Liver (tissue), 3 donors: ENCODE data around the gene OR12D3.

Experiments
- HNF4G ChIP-seq: IDR thresholded peaks from 2 replicates; pipeline ENCODE4 v1.6.1; 2016; ENCODE audit warnings: antibody characterized with exemption
- JUND ChIP-seq, 2 donors: IDR thresholded peaks; 2 replicates each; pipeline ENCODE4 v1.6.1; 2016; ENCODE audit warnings: antibody characterized with exemption in 2 of 2
- RAD21 ChIP-seq, 2 donors: IDR thresholded peaks; 2 replicates each; pipeline ENCODE4 v1.6.1; 2016; ENCODE audit warnings: antibody characterized with exemption in 2 of 2, mild to moderate bottlenecking in 2 of 2
- SP1 ChIP-seq: IDR thresholded peaks from 2 replicates; pipeline ENCODE4 v1.6.1; 2018; ENCODE audit warnings: antibody characterized with exemption, mild to moderate bottlenecking
- TAF1 ChIP-seq: conservative IDR thresholded peaks from 2 replicates; pipeline ENCODE4 v1.6.1; 2016; ENCODE audit warnings: antibody characterized with exemption, mild to moderate bottlenecking
- YY1 ChIP-seq: IDR thresholded peaks from 2 replicates; pipeline ENCODE4 v1.6.1; 2016; ENCODE audit warnings: antibody characterized with exemption, mild to moderate bottlenecking
- TF ChIP-seq, protein P1 (sequence below): IDR thresholded peaks from 2 replicates; pipeline ENCODE4 v1.6.1; 2016; ENCODE audit warnings: antibody characterized with exemption
- TF ChIP-seq, protein P2 (sequence below): fragments of 150-350 bp; IDR thresholded peaks from 2 replicates; pipeline ENCODE4 v1.5.1; 2017; ENCODE audit warnings: improper control_type of control experiment, low read depth, low read length; ENCODE audit not compliant: missing input control
- donor health status: healthy.
- donor health status: healthy.

DNA sequence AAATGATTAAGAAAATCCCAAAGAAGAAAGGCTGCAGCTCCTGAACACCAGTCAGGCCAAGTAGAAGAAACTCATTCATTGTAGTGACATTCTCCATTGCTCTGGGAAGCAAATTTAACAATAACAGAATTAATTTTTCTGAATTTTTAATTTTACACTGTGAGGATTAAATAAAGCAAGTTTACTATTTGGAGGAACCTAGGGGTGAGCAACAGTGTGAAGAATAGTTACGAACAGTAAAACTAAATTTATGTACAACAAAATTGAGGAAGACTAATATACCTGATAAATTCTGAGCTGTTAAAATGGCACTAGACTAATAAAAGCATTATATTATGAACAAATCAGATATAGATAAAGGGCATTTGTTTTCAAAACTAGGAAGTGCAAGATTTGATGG lies at the start of gene OR12D3:
- TF ChIP-seq, protein P1, sequence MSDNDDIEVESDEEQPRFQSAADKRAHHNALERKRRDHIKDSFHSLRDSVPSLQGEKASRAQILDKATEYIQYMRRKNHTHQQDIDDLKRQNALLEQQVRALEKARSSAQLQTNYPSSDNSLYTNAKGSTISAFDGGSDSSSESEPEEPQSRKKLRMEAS = no peak
- TF ChIP-seq, protein P2, sequence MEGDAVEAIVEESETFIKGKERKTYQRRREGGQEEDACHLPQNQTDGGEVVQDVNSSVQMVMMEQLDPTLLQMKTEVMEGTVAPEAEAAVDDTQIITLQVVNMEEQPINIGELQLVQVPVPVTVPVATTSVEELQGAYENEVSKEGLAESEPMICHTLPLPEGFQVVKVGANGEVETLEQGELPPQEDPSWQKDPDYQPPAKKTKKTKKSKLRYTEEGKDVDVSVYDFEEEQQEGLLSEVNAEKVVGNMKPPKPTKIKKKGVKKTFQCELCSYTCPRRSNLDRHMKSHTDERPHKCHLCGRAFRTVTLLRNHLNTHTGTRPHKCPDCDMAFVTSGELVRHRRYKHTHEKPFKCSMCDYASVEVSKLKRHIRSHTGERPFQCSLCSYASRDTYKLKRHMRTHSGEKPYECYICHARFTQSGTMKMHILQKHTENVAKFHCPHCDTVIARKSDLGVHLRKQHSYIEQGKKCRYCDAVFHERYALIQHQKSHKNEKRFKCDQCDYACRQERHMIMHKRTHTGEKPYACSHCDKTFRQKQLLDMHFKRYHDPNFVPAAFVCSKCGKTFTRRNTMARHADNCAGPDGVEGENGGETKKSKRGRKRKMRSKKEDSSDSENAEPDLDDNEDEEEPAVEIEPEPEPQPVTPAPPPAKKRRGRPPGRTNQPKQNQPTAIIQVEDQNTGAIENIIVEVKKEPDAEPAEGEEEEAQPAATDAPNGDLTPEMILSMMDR = no peak
- TF ChIP-seq TAF1 = no peak
- TF ChIP-seq YY1 = no peak
- TF ChIP-seq JUND (IDR thresholded peaks at IDR 0.05) = no peak
- no peak for TF ChIP-seq SP1
- TF ChIP-seq HNF4G = no peak
- no peak for TF ChIP-seq RAD21 (IDR thresholded peaks at IDR 0.05)
